GM11168 (cell line): ENCODE results near the gene PRAF2.

Source experiments
- in situ Hi-C: fragments of 300-500 bp; cut with MboI; formaldehyde crosslinking; loops from one replicate; pipeline ENCODE4 v1.12.0; 2022; ENCODE audit warnings: low sequenced_read_pairs; ENCODE audit not compliant: unreplicated experiment

PRAF2 gene

DNA sequence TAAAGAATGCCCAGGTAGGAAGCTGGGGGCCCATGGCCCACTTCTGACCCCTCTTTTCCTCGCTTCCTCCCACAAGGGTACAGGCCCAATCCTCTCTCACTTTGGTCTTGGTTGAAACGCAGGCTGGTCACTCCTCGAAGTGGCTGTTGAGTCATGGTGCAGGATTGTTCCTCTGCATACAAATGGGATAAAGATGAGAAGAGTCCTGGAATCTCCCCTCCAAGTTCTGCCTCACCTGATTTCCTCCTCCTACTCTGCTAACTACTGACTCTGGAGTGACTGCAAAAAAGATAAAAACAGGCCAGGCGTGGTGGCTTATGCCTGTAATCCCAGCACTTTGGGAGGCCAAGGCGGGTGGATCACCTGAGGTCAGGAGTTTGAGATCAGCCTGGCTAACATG, 4.1 kb upstream of the PRAF2 start:
- in situ Hi-C loops: no loop called here

DNA sequence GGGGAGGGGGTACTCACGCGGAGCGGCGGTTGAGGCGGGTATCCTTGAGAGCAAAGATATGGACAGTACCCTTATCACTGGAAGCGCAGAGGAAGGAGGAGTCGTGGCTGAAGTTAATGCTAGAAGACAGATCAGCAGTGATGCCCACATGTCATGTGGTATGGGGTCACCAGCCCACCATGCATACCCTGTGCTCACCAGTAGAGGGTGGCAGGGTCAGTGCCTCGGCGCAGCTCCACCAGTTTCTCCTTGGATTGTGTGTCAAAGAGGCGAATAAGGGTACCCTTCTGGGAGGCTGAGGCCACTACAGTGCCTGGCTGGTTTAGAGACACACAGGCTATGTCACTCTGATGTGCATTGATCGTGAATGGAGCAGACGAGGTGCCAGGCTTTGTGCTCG, 1.5 kb upstream of the PRAF2 start:
- in situ Hi-C loops: no loop called here

DNA sequence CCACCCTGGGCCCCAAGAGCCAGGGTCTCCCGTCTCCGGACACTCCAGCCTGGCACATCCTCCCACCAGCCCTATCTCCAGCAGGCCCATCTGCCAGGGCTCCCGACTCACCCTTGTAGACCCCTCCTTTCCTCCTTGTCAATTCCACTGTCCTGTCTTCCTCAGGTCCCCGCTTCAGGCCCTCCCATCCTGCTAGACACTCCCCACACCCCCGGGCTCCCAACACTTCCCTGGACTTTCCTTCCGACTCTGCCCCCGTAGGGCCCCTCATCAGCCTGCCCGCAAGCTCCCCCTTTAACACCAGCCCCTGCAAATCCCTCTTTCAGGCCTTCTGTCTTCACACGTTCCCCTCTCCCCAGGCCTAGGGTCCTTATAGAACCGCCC, 1.1 kb downstream of the PRAF2 start:
- in situ Hi-C loops: no loop called here

DNA sequence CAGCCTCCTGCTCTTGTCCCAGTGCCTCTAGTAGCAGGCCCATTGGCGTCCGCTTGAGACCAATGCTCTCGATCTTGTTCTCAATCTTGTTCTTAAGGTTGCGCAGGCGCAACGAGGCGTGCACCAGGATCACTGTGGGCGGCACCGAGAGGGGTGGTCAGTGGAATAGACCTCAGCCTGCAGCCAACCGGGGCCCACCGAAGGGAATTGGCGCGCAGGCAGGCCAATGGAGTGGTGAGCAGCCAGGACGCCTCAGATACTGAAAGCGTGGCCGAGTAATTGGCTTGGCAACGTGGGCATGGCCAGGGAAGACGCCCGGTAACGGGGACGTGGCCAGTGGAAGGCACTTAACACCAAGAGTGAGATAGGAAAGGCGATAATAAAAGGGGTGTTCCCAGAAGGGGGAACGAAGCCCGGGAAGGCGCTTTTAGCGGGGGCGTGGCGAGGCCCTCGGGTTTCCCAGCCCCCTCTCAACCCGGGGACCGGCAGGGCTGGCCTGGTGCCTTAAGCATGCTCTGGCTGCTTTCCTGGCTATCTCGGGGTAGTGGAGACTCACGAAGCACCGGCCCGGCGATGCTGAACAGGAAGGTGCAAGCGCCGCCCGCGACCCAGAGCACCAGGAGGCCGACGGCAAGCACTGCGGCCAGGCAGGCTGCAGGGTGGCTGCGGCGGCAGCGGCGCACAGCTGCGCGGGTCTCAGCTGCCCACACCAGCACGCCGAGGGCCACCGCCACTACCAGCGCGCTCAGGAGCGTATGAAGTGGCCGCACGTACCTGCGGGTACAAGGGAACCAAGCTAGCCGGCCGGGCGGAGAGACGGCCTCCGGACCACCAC, 1.7 kb downstream of the PRAF2 start:
- in situ Hi-C loops: no loop called here

DNA sequence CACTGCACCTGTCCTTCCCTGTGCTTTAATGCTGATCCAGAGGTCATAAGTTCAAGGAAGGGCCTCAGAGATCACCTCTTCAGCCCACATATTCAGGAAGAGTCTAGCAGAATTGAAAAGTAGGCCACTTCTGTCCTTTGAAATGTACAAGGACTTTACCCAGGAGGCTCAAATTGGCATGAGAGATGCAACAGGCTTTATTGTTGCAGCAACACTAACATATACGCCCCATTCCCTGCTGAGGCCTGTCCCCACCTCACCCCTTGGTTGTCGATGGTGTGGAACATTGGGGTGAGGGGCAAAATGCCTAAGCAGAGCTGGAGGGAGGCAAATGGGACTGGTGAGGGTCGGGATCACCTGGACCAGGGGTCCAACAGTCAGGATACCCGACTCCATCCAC, 2.8 kb downstream of the PRAF2 start:
- in situ Hi-C loops: no loop called here

DNA sequence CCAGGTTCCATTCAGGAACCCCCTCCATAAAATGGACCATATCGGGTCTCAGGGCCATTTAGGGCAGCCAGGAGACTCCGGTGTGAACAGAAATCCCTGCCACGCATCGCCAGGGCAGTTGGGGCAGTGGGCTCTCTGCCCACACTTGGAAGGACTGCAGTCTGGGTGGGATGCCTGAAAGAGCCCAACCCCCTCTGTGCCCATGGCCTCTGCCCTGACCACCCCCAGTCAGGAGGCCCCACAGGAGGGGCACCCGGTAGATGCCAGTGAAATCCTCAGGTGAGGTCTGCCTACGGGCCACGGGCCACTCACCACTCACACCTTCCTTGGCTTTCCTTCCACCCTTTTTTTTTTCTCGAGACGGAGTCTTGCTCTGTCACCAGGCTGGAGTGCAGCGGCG, 4.8 kb downstream of the PRAF2 start:
- in situ Hi-C loops: no loop called here

DNA sequence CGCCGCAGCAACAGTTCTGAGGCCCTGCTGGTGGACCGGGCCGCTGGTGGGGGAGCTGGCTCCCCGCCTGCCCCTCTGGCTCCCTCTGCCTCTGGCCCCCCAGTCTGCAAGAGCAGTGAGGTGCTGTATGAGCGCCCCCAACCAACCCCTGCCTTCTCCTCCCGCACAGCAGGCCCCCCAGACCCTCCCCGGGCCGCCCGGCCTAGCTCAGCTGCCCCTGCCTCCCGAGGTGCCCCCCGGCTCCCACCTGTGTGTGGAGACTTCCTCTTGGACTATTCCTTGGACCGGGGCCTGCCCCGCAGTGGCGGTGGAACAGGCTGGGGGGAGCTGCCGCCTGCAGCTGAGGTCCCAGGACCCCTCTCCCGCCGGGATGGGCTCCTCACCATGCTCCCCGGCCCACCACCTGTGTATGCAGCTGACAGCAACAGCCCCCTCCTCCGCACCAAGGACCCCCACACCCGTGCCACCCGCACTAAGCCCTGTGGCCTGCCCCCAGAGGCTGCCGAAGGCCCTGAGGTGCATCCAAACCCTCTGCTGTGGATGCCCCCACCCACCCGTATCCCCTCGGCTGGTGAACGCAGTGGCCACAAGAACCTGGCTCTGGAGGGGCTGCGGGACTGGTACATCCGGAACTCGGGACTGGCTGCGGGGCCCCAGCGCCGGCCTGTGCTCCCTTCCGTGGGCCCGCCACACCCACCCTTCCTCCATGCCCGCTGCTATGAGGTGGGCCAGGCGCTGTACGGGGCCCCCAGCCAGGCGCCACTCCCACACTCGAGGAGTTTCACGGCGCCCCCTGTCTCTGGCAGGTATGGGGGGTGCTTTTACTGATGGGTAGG, 6.3 kb downstream of the PRAF2 start:
- in situ Hi-C loops: no loop called here

DNA sequence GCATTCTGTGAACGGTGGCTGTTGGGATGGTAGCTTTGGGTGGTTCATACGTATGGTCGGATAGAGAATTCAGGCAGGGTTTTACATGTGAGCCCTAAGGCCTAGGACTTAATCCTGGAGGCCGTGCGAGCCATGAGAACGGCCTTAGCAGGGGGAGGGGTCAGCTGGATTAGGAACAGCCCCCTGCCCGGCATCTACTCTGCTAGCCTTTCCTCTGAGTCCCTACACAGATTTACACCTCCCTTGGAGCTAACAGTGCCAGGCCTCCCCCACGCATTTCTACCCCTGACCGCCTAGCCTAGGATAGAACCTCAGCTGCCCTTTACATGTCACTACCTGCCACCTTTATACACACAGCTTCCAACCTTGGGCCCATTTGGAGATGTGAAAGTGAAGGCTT, 7.1 kb downstream of the PRAF2 start:
- in situ Hi-C loops: no loop called here

DNA sequence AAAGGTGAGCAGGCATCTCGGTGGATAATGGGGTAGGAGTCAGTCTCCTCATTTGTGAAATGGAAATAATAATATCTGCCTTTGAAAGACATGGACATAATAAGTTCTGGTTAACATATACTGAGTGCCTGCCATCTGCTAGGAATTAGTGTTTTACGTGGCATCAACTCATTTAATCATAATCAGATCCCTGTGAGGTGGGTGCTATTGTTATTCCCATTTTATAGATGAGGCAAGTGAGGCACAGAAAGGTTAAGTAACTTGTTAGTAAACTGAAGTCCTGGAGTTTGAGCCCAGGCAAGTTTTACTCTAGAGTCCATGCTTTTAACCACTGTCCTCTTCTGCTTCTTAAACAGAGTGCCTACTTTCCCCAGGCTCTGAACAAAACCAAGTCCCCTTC, 7.5 kb downstream of the PRAF2 start:
- in situ Hi-C loops: no loop called here

DNA sequence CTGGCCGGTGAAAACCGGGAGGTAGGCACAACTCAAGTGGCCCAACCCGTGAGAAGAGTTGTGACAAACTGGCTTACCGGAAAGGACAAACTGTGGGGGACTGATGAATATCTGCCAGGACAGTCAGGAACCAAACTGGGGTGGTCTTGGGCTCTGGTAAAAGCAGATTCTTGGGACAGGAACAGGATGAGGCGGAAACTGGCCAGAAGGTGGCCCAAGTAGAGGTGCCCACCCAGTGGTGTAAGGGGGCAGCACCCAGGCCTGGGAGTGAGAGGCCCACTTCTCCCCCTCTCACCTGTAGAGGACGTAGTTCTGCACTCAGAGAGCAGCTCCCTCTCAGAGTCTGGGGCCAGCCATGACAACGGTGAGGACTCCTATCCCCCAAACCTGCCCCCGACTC, 9.1 kb downstream of the PRAF2 start:
- in situ Hi-C loops: no loop called here

DNA sequence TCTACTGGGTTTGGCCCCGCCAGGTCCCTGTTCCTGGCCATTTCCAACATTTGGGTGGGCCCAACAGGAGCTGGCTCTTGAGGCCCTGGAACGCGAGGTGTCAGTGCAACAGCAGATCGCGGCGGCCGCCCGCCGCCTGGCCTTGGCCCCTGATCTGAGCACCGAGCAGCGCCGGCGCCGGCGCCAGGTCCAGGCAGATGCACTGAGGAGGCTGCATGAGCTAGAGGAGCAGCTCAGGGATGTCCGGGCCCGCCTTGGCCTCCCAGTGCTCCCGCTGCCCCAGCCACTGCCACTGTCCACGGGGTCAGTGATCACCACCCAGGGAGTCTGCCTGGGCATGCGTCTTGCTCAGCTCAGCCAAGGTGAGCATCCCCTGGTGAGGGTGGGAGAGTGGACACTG, 9.5 kb downstream of the PRAF2 start:
- in situ Hi-C loops: no loop called here

DNA sequence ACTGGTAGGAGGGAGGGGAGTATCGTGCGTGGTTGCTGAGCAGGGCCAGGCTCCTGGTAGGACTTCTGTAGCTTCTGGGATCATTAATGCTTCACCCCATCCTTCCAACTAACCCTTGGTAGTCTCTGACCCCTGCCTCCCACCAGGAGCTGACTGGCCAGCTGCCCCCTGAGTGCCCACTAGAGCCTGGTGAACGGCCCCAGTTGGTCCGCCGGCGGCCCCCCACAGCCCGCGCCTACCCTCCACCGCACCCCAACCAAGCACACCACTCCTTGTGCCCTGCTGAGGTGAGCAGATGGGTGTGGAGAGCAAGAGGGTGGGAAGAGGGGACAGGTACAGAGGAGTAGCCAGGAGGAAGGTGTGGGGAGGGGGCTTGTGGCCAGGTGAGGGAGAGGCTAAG, 10.1 kb downstream of the PRAF2 start:
- in situ Hi-C loops: no loop called here

DNA sequence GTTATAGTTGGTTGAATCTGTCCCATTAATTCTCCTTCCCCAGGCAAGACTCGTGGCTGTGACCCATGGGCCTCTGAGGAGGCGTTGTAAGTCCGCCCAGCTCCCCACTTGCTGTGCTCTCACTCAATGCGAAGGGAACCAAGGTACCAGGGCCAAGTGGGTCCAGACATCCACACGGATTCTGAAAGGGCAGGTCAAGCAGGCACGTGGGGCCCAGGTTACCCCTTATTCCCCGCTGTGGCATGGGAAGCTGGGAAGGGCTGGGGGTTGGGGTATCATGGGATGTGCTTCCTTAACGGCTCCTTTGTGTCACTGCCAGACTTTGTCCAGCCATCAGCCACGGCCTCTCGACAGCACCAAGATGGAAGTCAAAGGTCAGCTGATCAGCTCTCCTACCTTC, 11.9 kb downstream of the PRAF2 start:
- in situ Hi-C loops: no loop called here

DNA sequence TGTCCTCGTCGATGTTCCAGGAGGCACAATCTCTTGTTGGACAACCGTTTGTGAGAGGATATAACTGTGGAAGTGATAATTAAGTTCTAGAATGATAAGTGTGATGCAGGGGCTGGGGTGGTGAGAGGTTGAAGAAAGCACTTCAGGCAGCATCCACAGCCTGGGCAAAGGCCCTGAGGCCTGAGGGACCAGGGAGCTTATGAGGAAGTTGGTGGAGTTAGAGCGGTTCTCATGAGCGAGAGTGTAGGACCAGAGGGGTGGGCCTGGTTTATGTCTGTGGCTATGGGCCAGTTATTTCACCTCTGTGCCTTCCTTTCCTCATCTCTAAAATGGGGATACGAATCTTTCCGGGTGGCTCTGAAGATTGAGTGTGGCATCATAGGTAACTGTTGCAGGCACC, 12.3 kb downstream of the PRAF2 start:
- in situ Hi-C loops: no loop called here

DNA sequence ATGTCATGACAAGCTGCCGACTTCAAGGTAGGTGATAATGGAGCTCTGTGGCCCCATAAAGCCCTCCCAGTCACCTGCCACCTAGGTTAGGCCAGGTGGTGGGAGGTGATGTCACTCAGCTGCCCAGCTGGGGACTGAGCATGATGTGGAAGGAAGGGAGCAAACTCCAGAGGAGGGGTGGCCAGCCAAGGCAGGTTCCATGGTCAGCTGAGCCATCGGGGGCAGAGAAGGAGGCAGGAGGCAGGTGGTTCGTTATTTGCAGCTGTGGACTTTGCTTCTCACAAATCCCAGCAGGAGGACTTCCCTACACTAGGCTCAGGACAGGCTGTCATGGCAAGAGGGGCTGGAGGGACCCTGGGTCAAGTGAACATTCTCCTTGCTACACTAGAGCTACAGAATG, 12.9 kb downstream of the PRAF2 start:
- in situ Hi-C loops: no loop called here

DNA sequence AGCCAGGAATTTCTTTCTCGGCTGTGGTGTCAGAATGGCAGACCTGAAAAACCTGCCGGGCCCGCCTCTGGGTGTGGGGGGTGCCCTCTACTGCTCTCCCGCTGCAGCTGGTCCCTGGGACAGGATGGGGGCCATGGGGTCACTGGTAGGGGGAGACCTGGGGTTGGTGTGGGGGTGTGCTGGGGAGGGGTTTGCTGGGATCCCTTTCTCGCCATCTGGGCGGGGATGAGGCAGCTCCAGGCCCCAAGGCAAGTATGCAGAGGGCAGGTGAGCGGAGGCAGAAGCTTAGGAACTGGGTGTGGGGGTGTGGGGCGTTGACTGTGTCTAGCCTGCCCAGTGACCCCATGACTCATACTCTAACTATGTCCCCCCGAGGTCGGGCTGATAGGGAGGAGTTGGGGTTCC, 14.1 kb downstream of the PRAF2 start:
- in situ Hi-C loops: no loop called here

DNA sequence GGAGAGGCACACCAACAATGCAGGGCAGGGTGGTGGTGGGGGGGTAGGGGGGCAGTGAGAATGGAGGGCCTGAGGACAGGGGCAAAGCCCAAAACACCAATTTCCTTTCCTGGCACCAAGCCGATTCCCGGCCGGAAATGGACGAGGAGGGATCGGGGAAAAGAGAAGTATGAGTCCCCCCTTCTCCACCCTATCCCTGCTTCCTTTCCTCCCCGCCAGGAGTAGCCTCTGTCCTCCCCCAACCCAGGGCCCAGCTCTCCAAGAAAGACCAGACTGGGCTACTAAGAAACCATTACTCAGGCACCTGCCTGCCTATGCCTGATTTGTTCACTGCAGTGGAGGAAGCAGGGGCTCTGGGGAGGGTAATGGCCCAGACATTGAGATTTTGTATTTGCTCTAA, 14.6 kb downstream of the PRAF2 start:
- in situ Hi-C loops: no loop called here

DNA sequence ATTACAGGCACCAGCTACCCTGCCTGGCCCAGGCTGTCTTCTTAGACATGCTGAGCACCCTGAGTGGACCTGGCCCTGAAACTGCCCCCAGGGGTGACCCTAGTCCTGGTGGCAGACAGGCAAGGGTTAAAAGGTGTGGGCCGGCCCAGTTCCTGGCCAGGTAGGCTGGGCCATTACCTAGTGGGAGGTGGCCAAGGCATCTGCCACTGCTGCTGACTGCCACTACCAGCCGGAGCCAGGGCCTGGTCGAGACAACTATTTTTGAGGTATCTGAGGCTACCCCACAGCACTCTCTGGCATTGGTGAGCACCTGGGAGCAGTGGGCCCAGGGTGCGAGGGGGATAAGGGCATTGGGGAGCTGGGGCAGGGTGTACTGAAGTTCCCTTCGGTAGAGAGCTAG, 15.0 kb downstream of the PRAF2 start, which contains the start of gene CCDC120:
TSS of gene CCDC120 (plus strand) at position 206 of the 400 bp plus-strand sequence. CDS start 3,043 bp downstream, outside the sequence.
- in situ Hi-C loops: no loop called here

DNA sequence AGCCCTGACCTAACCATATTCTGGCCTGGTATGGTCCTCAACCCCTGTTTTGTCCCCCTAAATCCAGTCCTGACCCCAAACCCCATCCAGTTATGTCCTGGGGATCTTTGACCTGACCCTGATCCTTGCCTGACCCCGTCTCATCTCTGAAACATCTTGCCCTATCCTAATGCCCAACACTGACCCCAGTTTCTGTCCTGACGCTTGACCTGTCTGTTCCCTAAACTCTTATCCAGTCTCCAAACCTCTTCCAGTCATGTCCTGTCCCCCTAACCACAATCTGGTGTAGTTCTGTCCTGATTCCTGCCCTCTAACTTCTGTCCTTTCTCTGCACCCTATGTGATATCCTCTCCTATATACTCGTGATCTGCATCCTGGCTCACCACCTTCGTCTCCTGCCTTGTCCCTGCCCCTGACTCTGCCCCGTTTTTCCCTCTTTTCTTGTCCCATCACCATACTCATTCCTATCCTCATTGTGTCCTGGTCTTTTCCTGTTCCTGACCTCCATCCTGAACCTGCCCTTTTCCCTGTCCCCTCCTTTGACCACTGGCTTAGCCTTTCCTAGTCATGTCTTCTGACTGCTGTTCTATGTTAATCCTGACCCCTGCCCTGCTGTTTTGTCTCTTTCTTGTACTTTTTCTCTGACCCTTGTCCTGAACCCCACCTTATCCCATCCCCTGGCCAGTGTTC, 19.6 kb downstream of the PRAF2 start:
- in situ Hi-C loops: no loop called here

DNA sequence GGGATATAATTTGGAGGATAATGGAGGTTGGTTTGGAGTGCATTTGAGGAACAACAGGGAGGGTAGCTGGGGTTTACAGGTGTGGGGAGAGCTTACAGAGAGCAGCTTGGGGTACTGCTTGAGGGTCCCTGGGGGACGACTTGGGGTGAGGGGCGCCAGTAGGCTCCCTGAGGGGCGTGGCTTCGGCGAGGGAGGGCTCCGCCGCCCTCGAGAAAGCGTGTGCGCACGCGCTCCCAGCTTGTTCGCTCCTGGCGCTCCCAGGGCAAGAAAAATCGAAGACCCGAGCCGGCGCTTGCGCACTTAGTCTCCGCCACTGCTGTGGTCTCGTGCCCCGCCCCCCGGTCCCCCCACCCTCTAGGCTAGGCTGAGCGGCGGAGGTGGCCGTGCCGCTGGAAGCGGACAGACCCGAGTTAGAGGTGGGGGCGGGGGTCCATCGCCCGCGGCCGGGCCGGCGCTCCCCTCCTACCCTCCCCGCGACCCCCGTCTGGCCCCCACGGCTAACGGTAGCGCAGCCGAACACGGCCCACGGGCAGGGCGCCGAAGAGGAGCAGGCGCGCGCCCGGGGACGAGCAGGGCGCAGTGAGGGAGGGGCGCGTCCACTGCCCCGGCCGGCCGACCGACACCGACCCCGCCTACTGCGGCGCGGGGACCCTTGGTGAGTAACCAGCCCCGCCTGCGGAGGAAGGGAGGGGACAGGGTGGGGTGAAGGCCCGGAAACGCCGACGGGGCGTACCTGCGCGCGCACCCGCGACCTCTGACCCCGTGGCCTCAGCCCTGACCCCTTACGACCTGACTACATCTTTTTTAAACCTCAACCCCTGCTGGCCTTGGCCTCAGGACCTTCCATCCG, 20.4 kb downstream of the PRAF2 start:
- in situ Hi-C loops: no loop called here
